GM21619 (cell line): ENCODE measurements around the gene SLC9A7.
"Not testable (repeated sequence)": the region's sequence is repeated elsewhere in the genome, so short reads cannot be mapped to it uniquely, and the experiment has no call there.

ENCODE experiments used
- ATAC-seq: cut with Tn5 transposase; IDR thresholded peaks from one replicate; pipeline ENCODE4 v1.9.1; 2021; ENCODE audit not compliant: unreplicated experiment

Gene SLC9A7

GRCh38 chrX:46754586-46755061 is 4.3 kb downstream of the SLC9A7 start:
- no peak for ATAC-seq

- ATAC-seq = no peak
Observed at GRCh38 chrX:46754036-46754435, 4.9 kb downstream of the SLC9A7 start.

- no peak for ATAC-seq
Observed at GRCh38 chrX:46750889-46751288, 8.0 kb downstream of the SLC9A7 start.

GRCh38 chrX:46744009-46744408 is 14.9 kb downstream of the SLC9A7 start:
- ATAC-seq = no peak

GRCh38 chrX:46743046-46743445 is 15.9 kb downstream of the SLC9A7 start:
- ATAC-seq = no peak

- ATAC-seq = no peak
Observed at GRCh38 chrX:46739736-46740135, 19.2 kb downstream of the SLC9A7 start.

- no peak for ATAC-seq
Observed at GRCh38 chrX:46737462-46737861, 21.5 kb downstream of the SLC9A7 start.

- ATAC-seq = no peak
Observed at GRCh38 chrX:46737041-46737440, 21.9 kb downstream of the SLC9A7 start.

- ATAC-seq = no peak
Observed at GRCh38 chrX:46735622-46736021, 23.3 kb downstream of the SLC9A7 start.

GRCh38 chrX:46733226-46733625 is 25.7 kb downstream of the SLC9A7 start:
- ATAC-seq = no peak

GRCh38 chrX:46730765-46731164 is 28.2 kb downstream of the SLC9A7 start:
- ATAC-seq = no peak

GRCh38 chrX:46727441-46727840 is 31.5 kb downstream of the SLC9A7 start:
- no peak for ATAC-seq

- ATAC-seq = not testable (repeated sequence)
Observed at GRCh38 chrX:46723569-46723927, 35.4 kb downstream of the SLC9A7 start.

GRCh38 chrX:46722742-46723568 is 36.0 kb downstream of the SLC9A7 start:
- no peak for ATAC-seq

GRCh38 chrX:46716796-46717195 is 42.1 kb downstream of the SLC9A7 start:
- ATAC-seq = no peak

- no peak for ATAC-seq
Observed at GRCh38 chrX:46715997-46716396, 42.9 kb downstream of the SLC9A7 start.

GRCh38 chrX:46715530-46715929 is 43.4 kb downstream of the SLC9A7 start:
- no peak for ATAC-seq

- peak; percentile 55 for ATAC-seq
Observed at GRCh38 chrX:46713672-46714490, 45.0 kb downstream of the SLC9A7 start.

GRCh38 chrX:46712764-46713163 is 46.2 kb downstream of the SLC9A7 start:
- ATAC-seq = no peak

- ATAC-seq = no peak
Observed at GRCh38 chrX:46710927-46711623, 47.8 kb downstream of the SLC9A7 start.

GRCh38 chrX:46710425-46710824 is 48.5 kb downstream of the SLC9A7 start:
- ATAC-seq = no peak
